GM04503 (cell line): ENCODE measurements around the gene SLC19A2.
"Not testable (repeated sequence)": the region's sequence is repeated elsewhere in the genome, so short reads cannot be mapped to it uniquely, and the experiment has no call there.

Experiments
- DNase-seq: peaks from one replicate; pipeline ENCODE4 v3.0.0-alpha.2; 2012; ENCODE audit warnings: low read depth

SLC19A2 gene

DNA sequence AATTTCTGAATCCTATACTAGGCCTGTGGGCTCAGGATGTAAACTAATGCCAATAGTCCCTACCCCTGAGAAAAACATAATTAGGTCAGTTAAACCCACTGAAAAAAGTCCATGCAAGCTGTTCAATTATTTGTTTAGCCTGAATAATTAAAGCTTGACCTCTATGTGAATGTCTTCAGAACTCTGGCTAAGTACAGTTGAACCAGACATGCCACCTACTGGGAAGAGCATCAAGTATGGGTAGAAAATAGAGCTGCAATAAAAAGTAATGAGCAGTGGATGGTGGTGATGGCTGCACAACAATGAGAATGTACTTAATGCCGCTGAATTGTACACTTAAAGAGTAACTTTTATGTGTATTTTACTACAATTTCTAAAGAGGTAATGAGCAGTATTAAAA, 23.6 kb upstream of the SLC19A2 start:
- no peak for DNase-seq

GRCh38 chr1:169508432-169509338, 22.9 kb upstream of the SLC19A2 start:
- DNase-seq, result no peak

DNA sequence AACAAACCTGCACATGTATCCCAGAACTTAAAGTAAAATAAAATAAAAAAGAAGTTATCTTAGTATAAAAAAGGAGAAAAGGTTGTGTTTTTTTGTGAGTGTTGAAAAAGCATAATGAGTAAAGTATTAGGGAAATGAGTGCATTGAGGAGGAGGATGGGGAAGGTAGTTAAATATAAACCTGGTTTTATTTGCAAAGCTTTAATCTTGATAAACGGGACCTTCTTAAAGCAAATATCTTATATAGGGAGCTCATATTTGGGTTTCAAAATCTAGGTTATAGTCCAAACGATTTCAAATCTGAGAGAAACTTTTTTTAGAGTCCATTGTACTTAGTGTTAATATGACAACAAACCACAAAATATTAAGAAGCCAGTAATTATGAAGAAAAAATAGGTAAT, 21.7 kb upstream of the SLC19A2 start:
- DNase-seq, result no peak

GRCh38 chr1:169503601-169504000, 17.9 kb upstream of the SLC19A2 start:
- not testable (repeated sequence) for DNase-seq

GRCh38 chr1:169499807-169500206, 14.1 kb upstream of the SLC19A2 start:
- DNase-seq, result no peak

DNA sequence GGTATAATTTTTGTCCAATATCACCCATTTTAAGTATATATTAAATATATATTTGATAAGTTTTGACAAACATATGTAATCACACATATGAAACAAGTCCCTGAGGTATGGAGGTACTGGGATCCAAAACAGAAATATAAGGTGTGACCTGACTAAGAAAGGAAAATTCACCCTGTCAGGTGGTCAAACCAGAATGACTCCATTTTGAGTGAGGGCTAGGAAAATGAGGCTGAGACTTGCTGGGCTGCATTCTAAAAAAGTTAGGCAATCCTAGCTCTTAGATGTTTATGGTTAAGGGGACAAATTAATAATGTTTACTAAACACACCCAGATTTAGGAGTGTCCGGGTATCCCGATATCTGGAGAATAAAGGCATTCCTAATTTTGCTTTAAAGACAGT, 11.6 kb upstream of the SLC19A2 start:
- no peak for DNase-seq

DNA sequence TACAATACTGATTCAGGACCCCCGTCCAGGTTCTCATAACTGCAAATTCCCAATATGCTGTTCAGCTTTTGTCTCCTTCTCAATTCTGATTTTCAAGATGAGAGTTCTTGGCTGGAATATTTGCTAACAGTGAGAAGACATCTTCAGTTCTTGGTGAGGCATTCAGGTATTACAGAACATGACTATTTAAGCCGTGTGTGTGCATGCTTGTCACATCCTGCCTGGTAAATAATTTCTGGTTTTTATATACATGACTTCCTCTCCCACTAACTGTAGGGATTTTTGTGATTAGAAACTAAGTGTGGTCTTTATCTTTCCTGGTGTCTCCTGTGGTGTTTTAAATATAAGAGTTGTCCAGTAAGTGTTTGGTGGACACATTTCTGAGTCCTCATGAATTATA, 10.2 kb upstream of the SLC19A2 start:
- no peak for DNase-seq

DNA sequence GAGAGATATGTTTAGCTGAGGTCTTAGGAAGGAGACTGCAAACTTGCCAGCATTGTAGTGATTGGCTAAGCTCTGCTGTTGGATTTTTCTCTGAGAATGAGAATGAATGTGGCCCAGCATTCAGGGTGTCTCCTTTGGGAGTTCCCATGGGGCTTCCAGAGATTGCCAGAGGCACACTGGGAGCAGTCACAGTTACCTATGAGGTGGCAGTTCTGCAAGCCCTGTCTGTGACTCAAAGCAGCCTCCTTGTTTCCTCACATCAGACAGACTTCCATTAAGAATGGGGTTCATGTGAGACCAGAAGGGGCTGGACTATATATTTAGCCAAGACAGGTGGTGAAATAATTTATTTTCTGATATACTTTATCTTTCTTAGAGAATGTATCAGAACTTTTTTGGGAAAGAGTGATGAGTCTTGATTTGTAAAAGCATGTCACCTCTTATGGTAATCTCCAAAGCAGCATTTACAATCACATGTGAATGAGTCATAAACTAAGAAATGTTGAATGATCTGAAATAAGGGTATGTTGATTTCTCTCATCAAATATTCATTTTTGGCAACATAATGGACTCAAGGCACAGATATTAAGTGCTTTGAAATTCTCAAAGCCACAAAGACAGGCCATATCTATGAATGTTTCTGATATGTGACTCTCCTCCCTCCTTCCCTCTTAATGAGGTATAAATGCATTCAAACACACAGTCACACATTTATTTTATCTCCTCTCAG, 9.5 kb upstream of the SLC19A2 start:
- no peak for DNase-seq

DNA sequence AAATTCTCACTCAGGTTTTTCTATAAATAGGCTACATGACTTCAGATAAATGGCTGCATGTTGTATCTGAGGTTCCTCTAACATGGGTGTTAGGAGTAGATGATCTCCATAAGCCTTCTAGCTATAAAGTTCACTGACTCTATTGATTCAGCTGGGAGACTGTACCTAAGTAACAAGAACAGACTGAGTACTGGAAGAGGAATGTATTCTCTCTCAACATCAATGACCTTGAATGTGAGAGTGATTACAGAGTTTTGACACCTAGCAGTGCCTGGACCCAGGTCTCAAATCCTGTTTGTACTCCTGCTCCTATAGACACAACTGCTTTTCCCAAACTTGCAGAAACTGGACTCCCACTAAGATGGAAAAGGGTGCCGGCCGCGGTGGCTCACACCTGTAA, 8.6 kb upstream of the SLC19A2 start:
- DNase-seq, result no peak

DNA sequence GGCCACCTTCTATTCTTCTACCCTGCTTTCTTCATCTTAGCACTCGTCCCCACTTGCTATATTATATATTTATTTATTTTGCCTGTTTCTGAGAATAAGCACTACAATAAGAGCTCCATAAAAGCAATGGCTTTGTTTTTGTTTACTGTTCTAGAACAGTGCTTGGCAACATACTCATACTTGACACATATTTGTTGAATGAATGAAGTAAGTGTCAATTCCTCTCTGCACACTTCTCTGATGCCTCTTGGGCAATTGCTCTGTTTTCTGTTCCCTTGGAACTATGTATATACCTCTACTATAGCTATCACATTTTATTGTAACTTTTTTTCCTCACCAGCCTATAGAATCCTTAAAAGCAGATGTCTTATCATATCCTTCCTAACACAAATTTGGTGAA, 7.5 kb upstream of the SLC19A2 start:
- DNase-seq, result no peak

GRCh38 chr1:169491845-169492281, 6.1 kb upstream of the SLC19A2 start:
- DNase-seq, result no peak

DNA sequence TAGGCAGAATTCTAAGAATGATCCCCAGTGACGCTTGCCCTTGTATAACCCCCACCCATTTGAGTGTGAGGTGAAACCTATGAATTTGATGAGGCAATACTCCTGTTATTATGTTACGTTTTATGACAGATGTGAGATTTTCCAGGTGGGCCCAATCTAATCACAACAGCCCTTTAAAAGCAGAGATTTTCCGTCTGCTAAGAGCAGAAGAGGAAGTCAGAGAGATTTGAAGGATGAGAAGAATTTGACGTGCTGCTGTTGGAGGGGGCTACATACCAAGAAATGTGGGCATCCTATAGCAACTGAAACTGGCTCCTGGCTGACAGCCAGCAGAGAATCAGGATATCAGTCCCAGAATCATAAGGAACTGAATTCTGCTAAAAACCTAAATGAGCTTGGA, 2.4 kb upstream of the SLC19A2 start:
- DNase-seq, result no peak

DNA sequence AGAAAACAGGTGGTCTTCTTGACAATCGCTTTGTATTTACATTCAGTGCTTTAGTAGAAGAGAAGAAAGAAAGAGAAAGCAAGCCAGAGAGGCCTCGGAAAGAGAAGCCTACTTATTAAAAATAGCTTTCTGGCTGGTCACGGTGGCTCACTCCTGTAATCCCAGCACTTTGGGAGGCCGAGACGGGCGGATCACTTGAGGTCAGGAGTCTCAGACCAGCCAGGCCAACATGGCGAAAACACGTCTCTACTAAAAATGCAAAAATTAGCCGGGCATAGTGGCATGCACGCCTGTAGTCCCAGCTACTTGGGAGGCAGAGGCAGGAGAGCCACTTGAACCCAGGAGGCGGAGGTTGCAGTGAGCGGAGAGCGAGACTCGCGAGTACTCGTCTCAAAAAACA, 1.8 kb upstream of the SLC19A2 start:
- DNase-seq, result no peak

GRCh38 chr1:169487133-169487532, 1.4 kb upstream of the SLC19A2 start:
- DNase-seq, result no peak

GRCh38 chr1:169486281-169487051, 722 bp upstream of the SLC19A2 start:
- DNase-seq, result peak; percentile 22

GRCh38 chr1:169484683-169485430, 887 bp downstream of the SLC19A2 start:
- peak; percentile 17 for DNase-seq

- no peak for DNase-seq
Measured at GRCh38 chr1:169484101-169484500, 1.6 kb downstream of the SLC19A2 start.

DNA sequence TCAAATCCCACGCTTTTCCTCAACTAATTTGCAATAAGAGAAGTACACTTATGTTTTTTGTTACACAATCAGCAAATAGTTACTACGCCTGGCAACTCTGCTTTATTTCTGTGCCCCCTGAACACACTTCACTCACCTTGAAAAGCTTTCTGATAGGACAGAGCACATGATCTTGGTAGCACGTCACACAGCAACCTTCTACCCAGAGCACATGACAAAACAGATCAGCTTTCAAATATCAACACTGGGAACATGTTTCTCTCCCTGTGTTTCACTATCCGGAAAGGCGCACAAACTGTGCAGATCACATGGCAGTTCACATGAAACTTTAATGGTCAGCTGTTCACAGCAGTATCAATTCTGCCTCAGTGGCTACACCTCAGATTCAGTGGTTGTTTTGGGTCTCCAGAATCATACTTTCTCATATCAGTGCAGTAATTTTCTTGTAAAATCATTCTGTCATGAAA, 2.2 kb downstream of the SLC19A2 start:
- no peak for DNase-seq

- no peak for DNase-seq
Measured at GRCh38 chr1:169479363-169480066, 6.2 kb downstream of the SLC19A2 start.

DNA sequence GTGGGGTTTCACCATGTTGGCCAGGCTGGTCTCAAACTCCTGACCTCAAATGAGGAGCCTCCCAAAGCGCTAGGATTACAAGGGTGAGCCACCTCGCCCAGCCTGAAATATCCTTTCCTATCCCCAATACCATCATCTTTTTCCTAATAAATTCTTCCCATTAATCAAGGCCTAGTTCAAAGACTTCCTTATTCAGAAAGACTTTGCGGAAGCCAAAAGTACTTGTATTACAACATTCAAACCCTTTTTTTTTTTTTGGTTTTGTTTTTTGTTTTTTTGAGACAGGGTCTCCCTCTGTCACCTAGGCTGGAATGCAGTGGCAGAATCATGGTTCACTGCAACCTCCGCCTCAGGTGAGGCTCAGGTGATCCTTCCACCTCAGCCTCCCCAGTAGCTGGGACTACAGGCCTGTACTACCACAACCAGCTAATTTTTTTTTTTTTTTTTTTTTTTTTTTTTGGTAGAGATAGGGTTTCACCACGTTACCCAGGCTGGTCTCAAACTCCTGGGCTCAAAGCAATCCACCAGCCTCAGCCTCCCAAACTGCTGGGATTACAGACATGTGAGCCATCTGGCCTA, 7.6 kb downstream of the SLC19A2 start:
- DNase-seq, result no peak
